Spleen (tissue), 7 donors: Measurements from ENCODE around the gene NECAB2.

Experiments
- POLR2A ChIP-seq, 3 donors: fragments of 450-650 bp; IDR thresholded peaks; one replicate each; pipeline ENCODE4 v1.5.1; 2017; ENCODE audit warnings: antibody characterized with exemption in 3 of 3, mild to moderate bottlenecking in 1 of 3
- POLR2AphosphoS5 ChIP-seq, 3 donors: sonication (generic); formaldehyde crosslinking; IDR thresholded peaks; one replicate each; pipeline ENCODE4 v1.5.1; 2017; ENCODE audit warnings: antibody characterized with exemption in 3 of 3
- TF ChIP-seq, protein P1 (sequence below), 11 experiments: fragments of 200-600 bp in 7 of 11; fragments of 450-650 bp in 4 of 11; sonication (generic) in 4 of 11; IDR thresholded peaks in 8 of 11; conservative IDR thresholded peaks in 3 of 11; 1 replicate in 7 of 11; 2 replicates in 4 of 11; pipeline versions ENCODE4 v1.4.0 to v1.8.0; 2016 to 2021; ENCODE audit warnings: antibody characterized with exemption in 11 of 11, inconsistent platforms in 4 of 11, mild to moderate bottlenecking in 1 of 11
- donor health status: DM: no; HTN: no; CAD: no; lungs with moderate emphysema.
- donor health status: DM: no; HTN: no; CAD: no.
- donor health status: DM: no; HTN: no; CAD: no.

DNA sequence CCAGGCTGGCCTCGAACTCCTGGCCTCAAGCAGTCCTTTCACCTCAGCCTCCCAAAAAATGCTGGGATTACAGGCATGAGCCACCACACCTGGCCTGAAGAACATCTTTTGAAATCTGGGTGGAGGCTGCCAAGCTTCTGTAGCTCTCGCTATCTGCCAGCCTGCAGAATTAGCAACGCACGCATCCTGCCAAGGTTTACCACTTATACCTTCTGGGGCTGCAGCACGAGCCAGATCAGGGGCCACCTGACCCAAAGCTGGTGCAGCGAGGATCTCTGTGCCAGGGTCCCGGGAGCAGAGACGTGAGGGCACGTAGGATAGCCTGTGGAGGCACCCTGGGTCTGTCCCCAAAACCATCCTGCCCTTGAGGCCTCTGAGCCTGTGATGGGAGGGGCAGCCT, 52.3 kb downstream of the NECAB2 start:
- TF ChIP-seq POLR2AphosphoS5 (IDR thresholded peaks at IDR 0.05) (no peak), POLR2A (IDR thresholded peaks at IDR 0.05) (no peak)
- TF ChIP-seq, protein P1, sequence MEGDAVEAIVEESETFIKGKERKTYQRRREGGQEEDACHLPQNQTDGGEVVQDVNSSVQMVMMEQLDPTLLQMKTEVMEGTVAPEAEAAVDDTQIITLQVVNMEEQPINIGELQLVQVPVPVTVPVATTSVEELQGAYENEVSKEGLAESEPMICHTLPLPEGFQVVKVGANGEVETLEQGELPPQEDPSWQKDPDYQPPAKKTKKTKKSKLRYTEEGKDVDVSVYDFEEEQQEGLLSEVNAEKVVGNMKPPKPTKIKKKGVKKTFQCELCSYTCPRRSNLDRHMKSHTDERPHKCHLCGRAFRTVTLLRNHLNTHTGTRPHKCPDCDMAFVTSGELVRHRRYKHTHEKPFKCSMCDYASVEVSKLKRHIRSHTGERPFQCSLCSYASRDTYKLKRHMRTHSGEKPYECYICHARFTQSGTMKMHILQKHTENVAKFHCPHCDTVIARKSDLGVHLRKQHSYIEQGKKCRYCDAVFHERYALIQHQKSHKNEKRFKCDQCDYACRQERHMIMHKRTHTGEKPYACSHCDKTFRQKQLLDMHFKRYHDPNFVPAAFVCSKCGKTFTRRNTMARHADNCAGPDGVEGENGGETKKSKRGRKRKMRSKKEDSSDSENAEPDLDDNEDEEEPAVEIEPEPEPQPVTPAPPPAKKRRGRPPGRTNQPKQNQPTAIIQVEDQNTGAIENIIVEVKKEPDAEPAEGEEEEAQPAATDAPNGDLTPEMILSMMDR (IDR thresholded peaks at IDR 0.05 in 8 of 11, conservative IDR thresholded peaks at IDR 0.05 in 3 of 11) = no peak
